ENCODE data around the gene CD82. TPM values are rescaled to one million over a fixed set of nuclear protein-coding genes. Genes with fewer than 3 reads are reported as not detected.
A peak's percentile ranks its signal among the peaks of the same experiment; 100 is the strongest.

CD82 gene
- total and polyA plus RNA-seq, 2 of the 8 experiments (the other 6 are each of a cell fraction or from before 2014, with no cell fraction given) = 7.9 to 10.3 TPM

GRCh38 chr11:44634401-44635281, 69.2 kb downstream of the CD82 start (continued):
- TF ChIP-seq RAD21 (IDR thresholded peaks at IDR 0.05 in 1 of 2, conservative IDR thresholded peaks at IDR 0.05 in 1 of 2; ENCODE audit: low read depth in 2 of 2, low read length in 2 of 2) = no peak
- TF ChIP-seq, protein P1, sequence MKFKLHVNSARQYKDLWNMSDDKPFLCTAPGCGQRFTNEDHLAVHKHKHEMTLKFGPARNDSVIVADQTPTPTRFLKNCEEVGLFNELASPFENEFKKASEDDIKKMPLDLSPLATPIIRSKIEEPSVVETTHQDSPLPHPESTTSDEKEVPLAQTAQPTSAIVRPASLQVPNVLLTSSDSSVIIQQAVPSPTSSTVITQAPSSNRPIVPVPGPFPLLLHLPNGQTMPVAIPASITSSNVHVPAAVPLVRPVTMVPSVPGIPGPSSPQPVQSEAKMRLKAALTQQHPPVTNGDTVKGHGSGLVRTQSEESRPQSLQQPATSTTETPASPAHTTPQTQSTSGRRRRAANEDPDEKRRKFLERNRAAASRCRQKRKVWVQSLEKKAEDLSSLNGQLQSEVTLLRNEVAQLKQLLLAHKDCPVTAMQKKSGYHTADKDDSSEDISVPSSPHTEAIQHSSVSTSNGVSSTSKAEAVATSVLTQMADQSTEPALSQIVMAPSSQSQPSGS (IDR thresholded peaks at IDR 0.05; ENCODE audit: low read length) = peak; percentile 62; the same call in 1 of the 2 replicates
- no peak for TF ChIP-seq HDAC6 (IDR thresholded peaks at IDR 0.05; ENCODE audit: low read depth, low read length)
- TF ChIP-seq SRF (IDR thresholded peaks at IDR 0.05; ENCODE audit: low read depth, low read length) = no peak
- TF ChIP-seq CREB1 (IDR thresholded peaks at IDR 0.05) = peak; percentile 57; the same call in 1 of the 2 replicates
- TF ChIP-seq CHD2 (IDR thresholded peaks at IDR 0.05; ENCODE audit: low read length) = 0 out of 2 replicates have a peak, but pooled peaks have one; percentile 26
- no peak for TF ChIP-seq SAP30 (IDR thresholded peaks at IDR 0.05; ENCODE audit: insufficient read depth, insufficient replicate concordance, low read length)
